HG03095 (cell line): ENCODE results near the gene WDR55.
A peak's percentile ranks its signal among the peaks of the same experiment; 100 is the strongest.
"Not testable (repeated sequence)": the region's sequence is repeated elsewhere in the genome, so short reads cannot be mapped to it uniquely, and the experiment has no call there.

Source experiments
- ATAC-seq: cut with Tn5 transposase; IDR thresholded peaks from one replicate; pipeline ENCODE4 v1.9.1; 2021; ENCODE audit warnings: moderate library complexity; ENCODE audit not compliant: unreplicated experiment

WDR55 gene

DNA sequence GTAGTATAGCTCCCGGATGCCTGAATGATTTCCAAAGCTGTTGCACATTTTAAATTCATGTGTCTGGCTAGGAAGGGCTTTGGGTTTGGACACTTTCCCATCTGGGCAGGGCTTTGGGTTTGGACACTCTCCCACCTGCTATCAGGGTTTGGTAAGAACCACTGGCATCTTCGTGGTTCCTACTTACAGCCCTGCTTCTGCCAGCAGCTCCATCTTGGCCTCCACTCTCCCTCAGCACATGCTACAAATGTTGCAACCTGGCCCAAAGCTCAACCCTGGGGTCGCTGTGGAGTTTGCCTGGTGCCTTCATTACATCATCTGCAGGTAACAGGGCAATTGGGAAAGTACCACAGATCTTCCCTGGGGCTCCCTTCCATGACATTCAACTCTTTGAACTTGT lies 22.0 kb upstream of the WDR55 start:
- ATAC-seq = no peak

DNA sequence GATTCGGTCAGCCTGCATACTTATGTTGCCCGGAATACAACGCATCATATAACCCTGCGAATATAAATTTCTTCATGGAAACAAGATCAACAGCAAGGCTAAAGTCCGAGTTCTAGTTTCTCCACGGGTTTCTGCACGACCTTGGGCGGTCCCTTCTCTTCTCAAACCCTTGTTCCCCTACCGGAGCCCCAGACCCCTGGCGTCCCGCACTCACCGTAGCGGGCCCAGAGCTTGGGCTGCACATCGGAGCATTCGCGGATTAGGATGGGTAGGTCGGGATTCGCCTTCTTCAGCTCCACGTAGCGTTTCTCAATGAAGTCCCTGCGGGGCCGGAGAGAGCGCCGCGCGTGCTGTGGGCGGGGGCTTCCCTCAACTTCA lies 17.7 kb upstream of the WDR55 start:
- no peak for ATAC-seq

DNA sequence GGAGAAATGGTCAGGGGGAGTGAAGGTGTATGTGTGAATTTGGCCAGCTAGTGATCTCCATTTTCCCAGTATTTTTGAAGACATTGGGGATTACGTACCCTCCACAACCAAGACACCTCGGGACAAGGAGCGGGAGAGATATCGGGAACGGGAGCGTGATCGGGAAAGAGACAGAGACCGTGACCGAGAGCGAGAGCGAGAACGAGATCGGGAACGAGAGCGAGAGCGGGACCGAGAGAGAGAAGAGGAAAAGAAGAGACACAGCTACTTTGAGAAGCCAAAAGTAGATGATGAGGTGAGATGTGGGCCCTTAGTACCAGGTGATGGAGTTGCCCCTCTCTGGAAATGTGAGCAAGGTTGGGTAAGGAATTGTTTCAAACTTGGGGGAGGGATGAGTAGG lies 5.8 kb upstream of the WDR55 start:
- ATAC-seq = no peak

- ATAC-seq = not testable (repeated sequence)
These were observed 4.3 kb upstream of the WDR55 start for GRCh38 chr5:140660371-140660770.

GRCh38 chr5:140664030-140664358 lies 710 bp upstream of the WDR55 start:
- ATAC-seq = no peak

GRCh38 chr5:140671035-140671434 lies 6.3 kb downstream of the WDR55 start:
- ATAC-seq = not testable (repeated sequence)

GRCh38 chr5:140671472-140672125 lies 6.9 kb downstream of the WDR55 start:
- no peak for ATAC-seq

DNA sequence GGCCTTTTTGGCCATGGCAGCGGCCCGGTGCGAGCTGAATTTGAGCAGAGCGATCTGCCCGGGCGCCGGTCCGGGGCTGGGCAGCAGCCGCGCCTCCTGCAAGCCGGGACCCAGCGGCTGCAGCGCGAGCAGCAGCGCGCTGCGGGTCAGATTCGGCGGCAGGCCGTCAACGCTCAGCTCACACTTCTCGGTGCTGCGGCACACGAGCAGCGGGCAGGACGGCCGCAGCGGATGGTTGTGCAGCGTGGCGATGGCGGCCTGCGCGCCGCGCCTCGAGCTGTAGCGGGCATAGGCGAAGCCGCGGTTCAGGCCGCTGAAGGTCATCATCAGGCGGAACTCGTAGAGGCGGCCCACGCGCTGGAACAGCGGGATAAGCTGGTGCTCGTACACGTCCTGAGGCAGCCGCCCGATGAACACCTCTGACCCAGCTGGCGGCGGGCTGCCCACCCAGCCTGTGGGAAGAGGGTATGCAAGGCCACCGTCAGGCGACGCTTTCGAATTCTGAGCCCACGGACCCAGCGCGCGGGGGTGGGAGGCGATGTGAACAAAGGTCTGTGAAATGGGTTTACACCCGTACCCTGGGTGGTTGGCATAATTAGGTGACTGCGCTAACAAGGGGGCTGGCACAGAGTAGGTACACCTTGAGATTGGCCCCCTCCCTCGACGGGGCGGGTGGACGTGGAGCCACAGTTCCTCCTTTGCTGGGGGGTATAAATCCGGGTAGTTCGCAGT lies 7.9 kb downstream of the WDR55 start:
- no peak for ATAC-seq

- ATAC-seq = no peak
These were observed 8.7 kb downstream of the WDR55 start, which contains the start of gene DND1 for GRCh38 chr5:140673187-140673976. Gene DND1, minus strand, starts transcription at chr5:140673576. Its CDS starts 34 bp downstream, at chr5:140673542.

DNA sequence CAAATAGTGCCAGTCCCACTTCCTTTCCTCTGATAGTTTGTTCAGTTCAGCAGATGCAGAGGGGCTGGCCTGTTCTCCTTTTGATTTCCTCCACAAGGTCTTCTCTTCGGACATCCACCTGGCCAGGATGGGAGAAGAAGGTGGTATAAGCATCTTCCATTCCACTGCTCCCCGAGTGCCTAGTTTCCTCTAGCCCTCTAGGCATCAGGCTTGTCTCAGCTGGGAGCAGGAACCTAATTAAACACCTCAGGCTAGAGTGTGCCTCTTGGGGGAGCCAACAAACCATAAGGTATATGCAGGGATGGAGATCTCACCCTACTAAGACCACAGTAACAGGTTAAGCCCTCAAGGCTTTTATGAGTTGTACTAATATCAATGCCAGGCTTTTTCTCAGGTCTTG lies 9.5 kb downstream of the WDR55 start:
- no peak for ATAC-seq

DNA sequence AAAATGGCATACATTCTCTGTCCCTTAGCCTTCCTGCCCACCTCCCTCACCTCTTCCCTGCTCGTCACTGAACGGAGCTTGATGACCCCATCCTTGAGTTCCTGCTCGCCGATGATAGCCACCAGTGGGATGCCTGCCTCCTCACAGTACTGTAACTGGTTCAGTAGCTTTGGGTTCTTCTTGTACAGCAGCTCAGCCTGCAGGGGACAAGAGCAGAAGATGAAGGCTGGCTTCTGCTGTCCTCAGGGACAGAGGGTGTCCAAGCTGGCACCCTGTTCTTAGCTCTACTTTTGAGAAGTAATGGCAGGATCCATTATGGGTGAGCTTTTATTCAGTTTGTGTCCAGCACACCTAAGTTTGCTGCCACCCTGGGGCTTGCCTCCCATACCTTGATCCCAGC lies 9.9 kb downstream of the WDR55 start:
- no peak for ATAC-seq

GRCh38 chr5:140677947-140678346 lies 13.2 kb downstream of the WDR55 start:
- peak; percentile 53 for ATAC-seq

DNA sequence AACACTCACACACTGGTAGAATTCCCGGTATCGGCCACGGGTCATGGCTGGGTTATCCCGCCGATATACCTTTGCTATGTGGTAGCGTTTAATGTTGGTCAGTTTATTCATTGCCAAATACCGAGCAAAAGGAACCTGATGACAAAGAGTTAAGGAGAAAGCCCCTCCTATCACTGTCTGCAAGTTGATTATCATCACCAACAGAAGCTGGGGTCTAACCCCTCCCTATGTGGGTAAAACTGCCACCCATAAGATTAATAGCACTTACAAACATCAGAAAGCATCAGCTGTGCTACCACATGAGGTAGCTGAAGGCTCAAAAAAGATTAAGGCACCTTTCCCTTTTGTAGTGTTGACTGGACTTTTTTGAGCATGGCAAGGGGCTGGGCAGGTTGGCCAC lies 14.3 kb downstream of the WDR55 start:
- ATAC-seq = no peak

DNA sequence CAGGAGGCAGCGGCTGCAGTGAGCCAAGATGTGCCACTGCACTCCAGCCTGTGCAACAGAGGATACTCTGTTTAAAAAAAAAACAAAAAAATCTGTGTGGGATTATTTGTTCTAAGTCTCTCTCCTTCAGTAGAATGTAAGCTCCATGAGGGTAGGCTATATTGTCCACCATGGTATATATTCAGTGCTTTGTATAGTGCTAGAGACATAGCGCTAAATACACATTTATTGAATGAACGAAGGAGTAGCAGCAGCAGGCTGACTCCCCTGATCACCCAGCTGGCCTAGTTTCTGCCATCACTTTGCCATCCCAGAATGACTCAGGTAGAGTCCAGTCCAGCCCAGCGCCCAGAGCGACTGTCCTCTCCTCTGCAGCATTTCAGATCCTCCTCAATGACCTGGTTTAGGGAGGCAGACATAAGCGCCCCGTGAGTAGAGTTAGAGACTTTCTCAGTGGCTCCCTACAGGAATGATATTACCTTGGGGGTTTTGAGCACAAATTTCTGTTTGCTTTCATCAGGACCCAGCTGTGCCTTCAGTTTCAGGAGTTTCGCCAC lies 25.8 kb downstream of the WDR55 start:
- no peak for ATAC-seq

- peak; percentile 96 for ATAC-seq
These were observed 26.5 kb downstream of the WDR55 start, which contains the start of the genes HARS1 and HARS2 for GRCh38 chr5:140690941-140691924. Gene HARS1, minus strand, starts transcription at chr5:140691370. Its CDS starts 66 bp downstream, at chr5:140691304. Gene HARS2, plus strand, starts transcription at chr5:140691455. Its CDS starts 194 bp downstream, at chr5:140691649.

GRCh38 chr5:140694276-140694675 lies 29.6 kb downstream of the WDR55 start:
- ATAC-seq = no peak

GRCh38 chr5:140696891-140697492 lies 32.3 kb downstream of the WDR55 start:
- no peak for ATAC-seq

- peak; percentile 94 for ATAC-seq
These were observed 35.8 kb downstream of the WDR55 start, which contains the start of gene ZMAT2 for GRCh38 chr5:140700177-140701144. Gene ZMAT2, plus strand, starts transcription at chr5:140700447. Its CDS starts 14 bp downstream, at chr5:140700461.
